ENCODE measurements around the gene DCTN3.
"Not testable (repeated sequence)": the region's sequence is repeated elsewhere in the genome, so short reads cannot be mapped to it uniquely, and the experiment has no call there.

The DCTN3 gene

GRCh38 chr9:34646211-34647083, 26.2 kb upstream of the DCTN3 start, which contains the start of gene GALT:
Gene GALT (plus strand): TSS chr9:34646675. CDS start chr9:34646705, 30 bp downstream.
- peak; percentile 80 for DNase-seq

GRCh38 chr9:34644766-34645314, 24.5 kb upstream of the DCTN3 start:
- DNase-seq, result no peak

GRCh38 chr9:34642679-34643078, 22.4 kb upstream of the DCTN3 start:
- no peak for DNase-seq

GRCh38 chr9:34639322-34639721, 19.0 kb upstream of the DCTN3 start:
- not testable (repeated sequence) for DNase-seq

GRCh38 chr9:34638138-34638445, 17.8 kb upstream of the DCTN3 start:
- no peak for DNase-seq

- peak; percentile 84 for DNase-seq
Observed at GRCh38 chr9:34637356-34638137, 17.3 kb upstream of the DCTN3 start, which contains the start of gene SIGMAR1. Gene SIGMAR1 (minus strand): TSS chr9:34637787. CDS start chr9:34637697, 90 bp downstream.

GRCh38 chr9:34636791-34637355, 16.6 kb upstream of the DCTN3 start:
- DNase-seq, result no peak

- DNase-seq, result no peak
Observed at GRCh38 chr9:34635556-34635955, 15.3 kb upstream of the DCTN3 start.

GRCh38 chr9:34634551-34635248, 14.4 kb upstream of the DCTN3 start:
- DNase-seq, result no peak

- peak; percentile 80 for DNase-seq
Observed at GRCh38 chr9:34633851-34634550, 13.7 kb upstream of the DCTN3 start.

GRCh38 chr9:34633166-34633565, 12.9 kb upstream of the DCTN3 start:
- DNase-seq, result no peak

- no peak for DNase-seq
Observed at GRCh38 chr9:34630402-34631154, 10.3 kb upstream of the DCTN3 start.

GRCh38 chr9:34629491-34629808, 9.2 kb upstream of the DCTN3 start:
- no peak for DNase-seq

GRCh38 chr9:34628656-34629490, 8.6 kb upstream of the DCTN3 start, which contains the start of gene ARID3C:
Gene ARID3C (minus strand): TSS chr9:34629066. CDS start chr9:34628014, 1,052 bp downstream.
- no peak for DNase-seq

- DNase-seq, result no peak
Observed at GRCh38 chr9:34627716-34628655, 7.7 kb upstream of the DCTN3 start.

GRCh38 chr9:34625186-34625486, 4.8 kb upstream of the DCTN3 start:
- DNase-seq, result no peak

- no peak for DNase-seq
Observed at GRCh38 chr9:34624475-34625185, 4.3 kb upstream of the DCTN3 start.

GRCh38 chr9:34623374-34624235, 3.3 kb upstream of the DCTN3 start:
- DNase-seq, result no peak

Data from kidney glomerular epithelial cell (primary cell).